Liver (tissue), 9 donors: ENCODE results near the gene OR5A2. TPM values are rescaled to one million over a fixed set of nuclear protein-coding genes. Genes with fewer than 3 reads are reported as not detected.
"Not testable (repeated sequence)": the region's sequence is repeated elsewhere in the genome, so short reads cannot be mapped to it uniquely, and the experiment has no call there.

ENCODE experiments used
- DNase-seq: peaks from one replicate; pipeline ENCODE4 v3.0.0-alpha.2; 2017; ENCODE audit warnings: low spot score
- H3K27ac ChIP-seq, 2 donors: one replicate each; pipeline ENCODE4 v1.7.0; 2013; ENCODE audit warnings: inconsistent platforms in 2 of 2, low read length in 2 of 2, control low read depth in 1 of 2, low read depth in 1 of 2, mild to moderate bottlenecking in 1 of 2
- H3K27me3 ChIP-seq, 4 donors: one replicate each; pipeline versions ENCODE4 v1.6.1 to v1.7.0; 2013; ENCODE audit warnings: low read length in 3 of 4, inconsistent platforms in 1 of 4, mild to moderate bottlenecking in 1 of 4, moderate library complexity in 1 of 4; ENCODE audit not compliant: control insufficient read depth in 4 of 4, insufficient read depth in 4 of 4
- H3K36me3 ChIP-seq, 4 donors: one replicate each; pipeline versions ENCODE4 v1.6.1 to v1.7.0; 2013; ENCODE audit warnings: low read length in 3 of 4, mild to moderate bottlenecking in 3 of 4, low read depth in 1 of 4, moderate library complexity in 1 of 4; ENCODE audit not compliant: control insufficient read depth in 4 of 4, insufficient read depth in 3 of 4
- H3K4me1 ChIP-seq, 4 donors: one replicate each; pipeline versions ENCODE4 v1.6.1 to v1.7.0; 2013; ENCODE audit warnings: low read length in 3 of 4, mild to moderate bottlenecking in 3 of 4, moderate library complexity in 1 of 4; ENCODE audit not compliant: control insufficient read depth in 4 of 4, insufficient read depth in 4 of 4
- H3K4me3 ChIP-seq, 3 donors: one replicate each; pipeline versions ENCODE4 v1.6.1 to v1.7.0; 2013; ENCODE audit warnings: low read length in 3 of 3, control low read depth in 1 of 3, low read depth in 1 of 3, mild to moderate bottlenecking in 1 of 3
- H3K9ac ChIP-seq, 2 donors: one replicate each; pipeline ENCODE4 v1.7.0; 2013; ENCODE audit warnings: low read length in 2 of 2, mild to moderate bottlenecking in 2 of 2, moderate library complexity in 2 of 2, control low read depth in 1 of 2, low read depth in 1 of 2
- H3K9me3 ChIP-seq, 4 donors: one replicate each; pipeline versions ENCODE4 v1.6.1 to v1.7.0; 2013; ENCODE audit warnings: low read length in 3 of 4; ENCODE audit not compliant: control insufficient read depth in 4 of 4
- ATF3 ChIP-seq: IDR thresholded peaks from 2 replicates; pipeline ENCODE4 v1.6.1; 2016; ENCODE audit warnings: antibody characterized with exemption
- CTCF ChIP-seq: fragments of 150-350 bp; IDR thresholded peaks from 2 replicates; pipeline ENCODE4 v1.5.1; 2017; ENCODE audit warnings: improper control_type of control experiment, low read depth, low read length; ENCODE audit not compliant: missing input control
- EGR1 ChIP-seq, 2 donors: IDR thresholded peaks; 2 replicates each; pipeline ENCODE4 v1.6.1; 2016 to 2018; ENCODE audit warnings: antibody characterized with exemption in 2 of 2, low read depth in 2 of 2
- FOXA1 ChIP-seq: IDR thresholded peaks from 2 replicates; pipeline ENCODE4 v1.6.1; 2016; ENCODE audit warnings: antibody characterized with exemption
- GABPA ChIP-seq, 2 donors: IDR thresholded peaks in 1 of 2; conservative IDR thresholded peaks in 1 of 2; 2 replicates each; pipeline ENCODE4 v1.6.1; 2016; ENCODE audit warnings: antibody characterized with exemption in 2 of 2, mild to moderate bottlenecking in 1 of 2, moderate library complexity in 1 of 2
- HNF4A ChIP-seq, 2 donors: conservative IDR thresholded peaks; 2 replicates each; pipeline ENCODE4 v1.6.1; 2016; ENCODE audit warnings: antibody characterized with exemption in 2 of 2, mild to moderate bottlenecking in 2 of 2
- HNF4G ChIP-seq: IDR thresholded peaks from 2 replicates; pipeline ENCODE4 v1.6.1; 2016; ENCODE audit warnings: antibody characterized with exemption
- JUND ChIP-seq, 2 donors: IDR thresholded peaks; 2 replicates each; pipeline ENCODE4 v1.6.1; 2016; ENCODE audit warnings: antibody characterized with exemption in 2 of 2
- MAX ChIP-seq: IDR thresholded peaks from 2 replicates; pipeline ENCODE4 v1.6.1; 2016; ENCODE audit warnings: antibody characterized with exemption
- NR2F2 ChIP-seq: IDR thresholded peaks from 2 replicates; pipeline ENCODE4 v1.6.1; 2016; ENCODE audit warnings: antibody characterized with exemption
- RAD21 ChIP-seq, 2 donors: IDR thresholded peaks; 2 replicates each; pipeline ENCODE4 v1.6.1; 2016; ENCODE audit warnings: antibody characterized with exemption in 2 of 2, mild to moderate bottlenecking in 2 of 2
- REST ChIP-seq: IDR thresholded peaks from 2 replicates; pipeline ENCODE4 v1.6.1; 2016; ENCODE audit warnings: antibody characterized with exemption, mild to moderate bottlenecking
- RXRA ChIP-seq, 2 donors: IDR thresholded peaks; 2 replicates each; pipeline ENCODE4 v1.6.1; 2017 to 2018; ENCODE audit warnings: antibody characterized with exemption in 2 of 2, mild to moderate bottlenecking in 1 of 2
- TAF1 ChIP-seq: conservative IDR thresholded peaks from 2 replicates; pipeline ENCODE4 v1.6.1; 2016; ENCODE audit warnings: antibody characterized with exemption, mild to moderate bottlenecking
- YY1 ChIP-seq: IDR thresholded peaks from 2 replicates; pipeline ENCODE4 v1.6.1; 2016; ENCODE audit warnings: antibody characterized with exemption, mild to moderate bottlenecking
- ZBTB33 ChIP-seq: IDR thresholded peaks from 2 replicates; pipeline ENCODE4 v1.6.1; 2016; ENCODE audit warnings: antibody characterized with exemption
- WGBS: extraction: QIAGEN DNeasy Blood & Tissue Kit; methylation state at CpG from one replicate; pipeline ENCODE4 v1.1.7; 2013; 5-methylcytosine and 5-hydroxymethylcytosine counted together
- polyA plus RNA-seq, 2 donors: library from polyadenylated mRNA; stranded (reverse) in 1 of 2; unstranded in 1 of 2; fragments of 200-250 nt in 1 of 2; fragments of >200 nt in 1 of 2; fragmentation: Nextera tagmentation in 1 of 2; extraction: Ambion mirVana in 1 of 2; gene quantifications; one replicate each; pipeline versions ENCODE4 v1.2.1 to v1.2.3, GENCODE V29; 2013 to 2015
- total RNA-seq, 2 donors: library from RNA; depleted of rRNA; stranded (reverse); fragments of >200 nt; gene quantifications; one replicate each; pipeline ENCODE4 v1.2.3, GENCODE V29; 2014
- donor health status: healthy.
- donor health status: healthy.
- donor health status: healthy.
- donor health status: healthy.
- donor health status: healthy.

The OR5A2 gene
- total and polyA plus RNA-seq, 4 donors = not detected

- TF ChIP-seq REST (no peak), FOXA1 (no peak), RXRA (IDR thresholded peaks at IDR 0.05) (no peak), GABPA (IDR thresholded peaks at IDR 0.05 in 1 of 2, conservative IDR thresholded peaks at IDR 0.05 in 1 of 2) (no peak)
These were observed 32.0 kb downstream of the OR5A2 start (continued) for GRCh38 chr11:59394186-59394585.

- Histone ChIP-seq H3K9me3 (no peaks in the 10 kb centered on the region), H3K4me1 (no peaks in the 10 kb centered on the region), H3K9ac (no peak overlapping the region), H3K27me3 (no peaks in the 10 kb centered on the region), H3K36me3 (no peaks in the 10 kb centered on the region), H3K27ac (no peak overlapping the region), H3K4me3 (no peak overlapping the region)
- no peak for TF ChIP-seq RXRA (IDR thresholded peaks at IDR 0.05)
- TF ChIP-seq YY1 = no peak
- TF ChIP-seq RAD21 (IDR thresholded peaks at IDR 0.05) = no peak
- no peak for TF ChIP-seq JUND (IDR thresholded peaks at IDR 0.05)
- no peak for TF ChIP-seq HNF4A (conservative IDR thresholded peaks at IDR 0.05)
- TF ChIP-seq FOXA1 = no peak
- no peak for TF ChIP-seq TAF1
- no peak for TF ChIP-seq ZBTB33
- TF ChIP-seq HNF4G = no peak
- TF ChIP-seq ATF3 = no peak
- TF ChIP-seq MAX = no peak
- no peak for TF ChIP-seq CTCF
- no peak for TF ChIP-seq NR2F2
- no peak for TF ChIP-seq EGR1 (IDR thresholded peaks at IDR 0.05; ENCODE audit: low read depth in 2 of 2)
- no peak for DNase-seq
- 55% methylated on average over 2 of the region's 2 CpGs for WGBS
These were observed 45.8 kb downstream of the OR5A2 start for GRCh38 chr11:59380263-59381059.

- not testable (repeated sequence) for H3K27me3 ChIP-seq, H3K4me1 ChIP-seq, H3K9me3 ChIP-seq, H3K27ac ChIP-seq, DNase-seq, H3K9ac ChIP-seq, H3K36me3 ChIP-seq, H3K4me3 ChIP-seq
- WGBS = 34% methylated on average over 3 of the region's 3 CpGs
These were observed 53.9 kb downstream of the OR5A2 start for GRCh38 chr11:59372324-59372723.
